Measurements from ENCODE around the gene DGKH.

DNA sequence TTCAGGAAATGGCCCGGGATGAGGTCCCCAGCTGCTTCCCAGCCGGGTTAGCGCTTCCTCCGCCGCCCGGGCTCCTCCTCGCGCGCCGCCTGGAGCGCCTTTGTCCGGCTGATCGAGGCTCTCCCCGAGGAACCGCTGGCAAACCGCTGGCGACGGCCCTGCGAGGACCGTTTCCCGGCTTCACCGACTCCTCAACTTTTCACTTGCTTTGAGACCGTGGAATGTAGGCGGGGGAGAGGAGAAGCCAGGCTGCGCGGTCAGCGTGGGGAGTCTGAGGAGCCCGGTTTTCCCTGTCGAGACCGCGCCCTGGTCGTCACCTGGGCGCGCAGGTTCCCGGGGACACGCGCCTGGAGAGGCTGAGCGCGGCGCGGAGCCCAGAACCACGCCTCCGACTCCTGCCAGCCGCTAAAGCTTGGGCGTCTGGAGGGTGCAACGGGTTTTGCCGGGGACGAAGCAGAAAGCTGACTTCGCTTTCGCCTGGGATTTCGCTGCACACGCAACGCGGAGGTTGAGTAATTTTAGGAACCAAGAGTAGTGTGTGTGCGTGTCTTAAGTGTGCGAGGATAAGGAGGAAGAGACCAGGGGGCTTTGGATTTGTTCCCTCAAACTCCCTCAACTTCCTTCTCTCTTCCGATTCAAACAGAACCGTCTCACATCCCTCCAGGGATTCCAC, 7.3 kb upstream of the DGKH start:
- TF ChIP-seq CTCF (conservative IDR thresholded peaks at IDR 0.05 in 1 of 2, IDR thresholded peaks at IDR 0.05 in 1 of 2; ENCODE audit: extremely low read depth in 1 of 2, insufficient read depth in 1 of 2, low read depth in 1 of 2, low read length in 2 of 2) (no peak), EZH2 (IDR thresholded peaks at IDR 0.05; ENCODE audit: borderline replicate concordance, low read length) (no peak)
